DMS153 treated with DMSO at 0.1 percent for 48 hours (cell line): ENCODE data around the gene ZNF324.
"Not testable (repeated sequence)": the region's sequence is repeated elsewhere in the genome, so short reads cannot be mapped to it uniquely, and the experiment has no call there.

Source experiments
- DNase-seq: peaks from one replicate; lab custom pipeline; 2025; ENCODE audit not compliant: unreplicated experiment; lab: John Stamatoyannopoulos, UW

The ZNF324 gene

DNA sequence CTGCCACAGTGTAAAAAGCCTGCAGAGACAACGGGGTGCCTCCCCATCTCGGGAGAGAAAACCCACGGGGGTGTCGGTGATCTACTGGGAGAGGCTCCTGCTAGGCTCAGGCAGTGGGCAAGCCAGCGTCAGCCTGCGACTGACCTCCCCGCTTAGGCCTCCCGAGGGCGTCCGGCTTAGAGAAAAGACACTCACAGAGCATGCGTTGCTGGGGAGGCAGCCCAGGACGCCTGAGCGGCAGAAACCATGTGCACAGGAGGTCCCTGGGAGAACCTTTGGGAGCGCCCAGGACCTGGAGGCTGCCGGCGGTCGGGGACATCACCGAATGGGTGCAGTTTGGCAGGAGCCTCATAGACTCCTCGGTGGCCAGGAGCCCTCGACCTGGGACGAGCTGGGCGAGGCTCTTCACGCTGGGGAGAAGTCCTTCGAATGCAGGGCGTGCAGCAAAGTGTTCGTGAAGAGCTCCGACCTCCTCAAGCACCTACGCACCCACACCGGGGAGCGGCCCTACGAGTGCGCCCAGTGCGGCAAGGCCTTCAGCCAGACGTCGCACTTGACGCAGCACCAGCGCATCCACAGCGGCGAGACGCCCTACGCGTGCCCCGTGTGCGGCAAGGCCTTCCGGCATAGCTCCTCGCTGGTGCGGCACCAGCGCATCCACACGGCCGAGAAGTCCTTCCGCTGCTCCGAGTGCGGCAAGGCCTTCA is 4.1 kb downstream of the ZNF324 start:
- not testable (repeated sequence) for DNase-seq

DNA sequence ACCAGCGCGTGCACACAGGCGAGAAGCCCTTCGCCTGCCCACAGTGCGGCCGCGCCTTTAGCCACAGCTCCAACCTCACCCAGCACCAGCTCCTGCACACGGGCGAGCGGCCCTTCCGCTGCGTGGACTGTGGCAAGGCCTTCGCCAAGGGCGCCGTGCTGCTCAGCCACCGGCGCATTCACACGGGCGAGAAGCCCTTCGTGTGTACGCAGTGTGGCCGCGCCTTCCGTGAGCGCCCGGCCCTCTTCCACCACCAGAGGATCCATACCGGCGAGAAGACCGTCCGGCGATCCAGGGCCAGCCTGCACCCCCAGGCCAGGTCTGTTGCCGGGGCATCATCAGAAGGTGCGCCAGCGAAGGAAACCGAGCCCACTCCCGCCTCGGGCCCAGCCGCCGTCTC is 4.9 kb downstream of the ZNF324 start:
- no peak for DNase-seq

DNA sequence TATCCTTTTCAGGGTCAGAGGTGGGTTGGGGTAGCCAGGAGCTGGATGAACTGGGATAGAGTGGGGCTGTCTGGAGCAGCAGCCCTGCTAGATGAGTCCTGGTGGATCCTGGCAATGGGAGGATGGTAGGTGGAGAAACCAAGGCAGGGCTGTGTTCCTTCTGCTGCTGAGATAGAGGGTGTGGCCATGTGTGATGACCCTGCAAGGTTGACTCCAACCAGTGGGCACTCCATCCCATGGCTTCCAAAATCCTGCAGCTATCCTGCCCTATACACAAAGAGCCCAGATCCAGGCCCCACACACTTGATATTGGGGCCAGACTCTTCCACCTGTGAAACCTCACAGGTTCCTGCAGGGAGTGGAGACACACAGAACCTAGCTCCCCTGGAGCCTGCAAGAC is 6.9 kb downstream of the ZNF324 start:
- no peak for DNase-seq

DNA sequence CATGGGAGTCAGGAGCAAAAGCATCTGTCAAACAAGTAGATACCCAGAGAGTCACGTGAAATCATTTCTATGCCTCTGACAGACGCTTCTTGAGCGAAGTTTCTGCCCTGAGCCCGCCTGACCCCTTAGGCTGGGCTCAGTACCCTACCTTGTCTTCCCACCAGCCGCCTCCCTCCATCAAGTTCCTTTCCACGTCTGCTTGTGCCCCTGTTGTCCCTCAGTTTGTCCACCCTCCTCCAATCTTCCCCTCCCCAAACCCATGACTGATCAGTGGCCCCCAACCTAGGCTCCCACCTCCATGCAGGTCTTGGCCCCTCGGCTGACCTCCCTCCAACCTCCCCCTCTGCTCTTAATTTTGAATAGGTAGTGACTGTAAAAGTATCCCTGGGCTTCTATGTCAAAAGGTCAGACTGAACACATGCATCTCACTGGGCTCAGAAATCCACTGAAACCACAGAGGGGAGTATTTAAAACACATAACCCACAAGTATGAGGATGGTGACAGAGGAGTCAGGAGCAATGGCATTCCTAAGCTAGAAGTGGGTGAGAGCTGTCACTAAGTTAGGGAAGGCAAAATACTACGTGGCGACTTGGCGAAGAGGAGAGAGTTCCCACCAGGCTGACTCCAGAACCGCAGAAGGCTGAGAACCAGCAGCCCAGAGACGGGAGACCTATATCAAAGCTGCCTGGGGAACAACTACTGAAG is 7.6 kb downstream of the ZNF324 start:
- no peak for DNase-seq

DNA sequence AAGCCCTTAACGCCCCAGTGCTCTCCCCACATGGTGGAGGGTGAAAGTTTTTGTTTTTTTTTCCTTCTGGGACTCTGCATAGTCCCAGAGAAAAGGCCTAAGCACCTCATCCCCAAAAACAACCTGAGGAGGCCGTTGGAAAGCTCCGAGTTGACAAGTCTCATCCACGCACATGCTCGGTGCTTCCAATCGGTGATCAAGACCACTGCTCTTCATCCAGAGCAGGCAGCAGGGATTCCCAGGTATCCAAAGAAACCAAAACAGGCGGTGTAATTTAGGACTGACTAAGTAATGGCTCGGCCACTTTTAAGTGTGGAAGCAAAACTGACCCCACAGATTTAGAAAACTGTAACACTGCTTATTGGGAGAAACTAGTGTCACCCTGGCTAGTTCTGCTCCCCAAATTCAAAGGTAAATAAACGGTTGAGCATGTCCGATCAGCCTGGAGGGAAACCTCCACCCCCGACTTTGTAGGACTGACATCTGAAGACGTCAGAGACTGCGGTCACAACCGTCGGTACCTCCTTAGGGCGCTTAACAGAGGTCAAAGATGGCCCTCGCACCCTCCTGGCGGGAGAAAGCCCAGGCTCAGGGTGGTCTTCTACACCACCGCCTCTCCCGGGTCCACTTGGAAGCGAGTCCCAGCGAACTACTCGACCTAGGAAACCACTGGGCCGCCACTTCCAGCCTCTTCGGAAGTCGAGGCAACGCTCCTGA is 8.3 kb downstream of the ZNF324 start:
- DNase-seq, result no peak

DNA sequence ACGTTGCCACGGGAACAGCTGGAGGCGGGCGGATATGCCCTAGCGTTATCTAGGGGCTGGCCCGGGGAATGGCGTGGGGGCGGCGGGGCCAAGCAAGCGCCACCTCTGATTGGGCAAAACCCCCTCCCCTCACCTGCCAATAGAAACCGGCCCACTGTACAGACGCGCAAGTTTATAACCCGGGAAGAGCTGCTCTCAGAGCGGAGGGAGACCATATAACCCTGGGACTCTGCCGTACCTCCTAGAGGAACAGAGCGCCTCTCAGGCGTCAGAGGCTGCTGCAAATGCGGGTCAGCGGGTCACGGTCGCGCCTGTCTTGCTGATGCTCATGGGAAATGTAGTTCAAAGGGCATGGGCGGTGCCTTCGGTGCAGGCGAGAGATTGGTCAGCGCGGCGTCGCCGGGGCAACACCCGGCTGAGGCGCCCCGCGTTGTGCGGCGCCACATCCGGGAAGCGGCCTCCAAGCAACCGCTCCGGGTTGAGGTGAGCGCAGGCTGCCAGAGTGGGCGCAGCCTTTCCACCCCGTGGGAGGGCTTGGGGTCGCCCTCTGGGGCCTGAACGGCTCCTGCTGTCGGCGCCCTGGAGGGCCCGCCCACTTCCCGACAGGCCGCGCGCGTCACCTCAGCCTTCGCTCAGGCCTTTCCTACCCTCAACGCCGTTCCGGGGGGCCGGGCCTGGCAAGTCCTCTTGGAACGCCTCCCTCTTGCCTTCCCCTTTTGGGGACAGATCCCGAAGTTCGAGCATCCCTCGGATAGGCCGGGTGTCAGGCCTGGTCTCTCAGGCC is 9.0 kb downstream of the ZNF324 start, which contains the start of gene ZNF446:
TSS of gene ZNF446 (plus strand) at position 639 of the 784 bp plus-strand sequence. CDS start 867 bp downstream, outside the sequence.
- DNase-seq, result peak; percentile 91

DNA sequence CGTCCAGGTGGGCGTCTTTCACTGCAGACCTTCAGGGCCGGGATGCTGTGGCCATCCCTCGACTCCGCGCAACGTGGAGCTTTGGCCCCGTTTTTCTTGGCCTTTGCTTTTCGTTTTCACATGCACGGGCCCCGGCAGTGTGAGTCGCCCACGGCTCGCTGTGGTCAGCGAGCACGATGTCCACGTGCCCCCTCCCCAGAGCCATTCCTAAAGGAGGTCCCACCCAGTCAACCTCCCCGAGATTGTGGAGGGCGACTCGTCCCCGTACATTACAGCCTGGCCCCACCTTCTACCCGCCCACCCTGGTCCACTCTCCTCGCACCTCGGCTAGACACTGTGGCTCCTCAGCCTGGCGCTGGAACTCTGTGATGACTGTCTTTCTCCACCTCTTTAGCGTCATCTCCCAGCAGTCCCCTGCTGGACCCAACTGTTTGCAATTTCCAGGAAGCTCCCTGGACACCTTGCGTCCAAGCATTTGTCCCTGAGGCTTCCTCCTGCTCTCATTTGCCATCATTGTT is 9.7 kb downstream of the ZNF324 start:
- no peak for DNase-seq

DNA sequence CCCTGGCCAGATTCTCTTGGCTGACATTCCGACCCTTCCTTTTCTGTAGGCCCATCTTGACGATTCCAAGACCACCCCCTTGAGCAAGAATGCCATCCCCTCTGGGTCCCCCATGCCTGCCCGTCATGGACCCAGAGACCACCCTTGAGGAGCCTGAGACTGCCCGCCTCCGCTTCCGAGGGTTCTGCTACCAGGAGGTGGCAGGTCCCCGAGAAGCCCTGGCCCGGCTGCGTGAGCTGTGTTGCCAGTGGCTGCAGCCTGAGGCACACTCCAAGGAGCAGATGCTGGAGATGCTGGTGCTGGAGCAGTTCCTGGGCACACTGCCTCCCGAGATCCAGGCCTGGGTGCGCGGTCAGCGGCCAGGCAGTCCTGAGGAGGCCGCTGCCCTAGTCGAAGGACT is 10.2 kb downstream of the ZNF324 start:
- DNase-seq, result no peak

DNA sequence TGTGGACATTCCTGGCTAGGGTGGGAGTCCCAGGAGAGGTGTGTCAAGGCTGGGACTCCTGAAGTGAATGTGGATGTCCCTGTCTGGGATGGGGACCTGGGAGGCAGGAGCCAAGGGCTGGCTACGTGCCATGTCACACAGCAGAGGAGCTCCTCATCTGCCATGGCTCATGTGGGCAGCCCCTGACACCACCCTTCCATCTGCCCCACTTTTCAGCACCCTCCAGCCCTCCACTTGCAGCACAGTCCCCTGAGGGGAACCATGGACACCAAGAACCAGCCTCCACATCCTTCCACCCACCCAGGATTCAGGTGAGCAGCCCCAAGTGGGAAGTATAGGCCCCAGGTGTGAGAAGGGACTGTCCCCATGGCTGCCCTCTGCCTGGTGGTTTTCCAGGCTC is 11.0 kb downstream of the ZNF324 start:
- no peak for DNase-seq

DNA sequence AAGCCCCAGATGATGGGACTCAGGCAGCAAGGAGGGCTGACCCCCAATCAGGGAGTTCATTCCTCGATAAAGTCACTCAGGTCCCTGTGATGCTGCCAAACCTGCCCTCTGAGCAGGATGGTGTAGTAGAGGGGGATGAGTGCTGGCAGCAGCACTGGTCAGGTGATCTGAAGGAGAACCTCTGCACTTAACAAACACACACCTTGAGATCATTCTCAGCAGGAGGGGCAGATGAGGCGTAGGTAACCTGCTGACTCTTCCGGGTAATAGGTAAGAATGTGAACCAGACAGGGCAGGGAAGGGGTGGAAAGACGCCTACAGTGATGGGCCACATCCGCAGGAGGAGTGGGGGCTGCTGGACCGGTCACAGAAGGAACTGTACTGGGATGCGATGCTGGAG is 12.4 kb downstream of the ZNF324 start:
- no peak for DNase-seq

DNA sequence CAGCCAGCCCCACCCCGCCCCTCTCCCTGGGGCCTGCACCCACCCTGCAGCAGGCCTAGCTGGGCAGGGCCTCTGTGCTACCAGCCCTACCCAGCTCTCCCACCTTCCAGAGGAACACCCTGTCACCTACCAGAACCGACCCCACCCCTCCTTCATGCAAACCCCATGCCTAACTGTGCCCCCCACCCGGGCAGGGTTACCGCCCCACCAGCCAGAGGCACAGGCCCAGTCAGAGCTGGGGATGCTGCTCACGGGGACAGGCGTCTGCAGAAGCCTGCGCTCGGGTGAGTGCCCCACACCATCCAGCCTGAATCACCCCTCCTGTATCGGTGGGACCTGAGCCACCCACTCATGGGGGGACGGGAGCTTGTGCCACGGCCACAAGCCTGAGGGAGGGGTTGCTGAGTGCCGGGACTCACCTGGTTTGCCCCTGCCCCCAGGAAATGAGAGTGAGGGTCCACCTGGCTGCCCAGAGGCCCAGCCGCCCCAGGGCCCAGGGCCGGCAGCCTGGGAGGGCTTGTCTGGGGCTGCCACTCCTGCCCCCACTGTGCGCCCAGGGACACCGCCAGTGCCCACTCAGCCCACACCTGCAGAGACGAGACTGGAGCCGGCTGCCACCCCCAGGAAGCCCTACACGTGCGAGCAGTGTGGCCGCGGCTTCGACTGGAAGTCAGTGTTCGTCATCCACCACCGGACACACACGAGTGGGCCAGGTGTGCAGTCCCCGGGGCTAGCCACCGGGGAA is 13.0 kb downstream of the ZNF324 start:
- DNase-seq, result no peak

DNA sequence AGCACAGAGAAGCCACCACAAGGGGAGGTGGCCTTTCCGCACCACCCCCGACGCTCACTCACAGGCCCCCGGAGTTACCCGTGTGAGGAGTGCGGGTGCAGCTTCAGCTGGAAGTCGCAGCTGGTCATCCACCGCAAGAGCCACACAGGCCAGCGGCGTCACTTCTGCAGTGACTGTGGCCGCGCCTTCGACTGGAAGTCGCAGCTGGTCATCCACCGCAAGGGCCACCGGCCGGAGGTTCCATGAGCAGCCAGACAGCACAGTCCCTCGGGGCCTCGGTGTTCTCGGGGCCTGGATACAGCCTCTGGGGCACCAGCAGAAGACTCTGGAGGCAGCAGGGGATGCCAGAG is 13.6 kb downstream of the ZNF324 start:
- DNase-seq, result no peak

DNA sequence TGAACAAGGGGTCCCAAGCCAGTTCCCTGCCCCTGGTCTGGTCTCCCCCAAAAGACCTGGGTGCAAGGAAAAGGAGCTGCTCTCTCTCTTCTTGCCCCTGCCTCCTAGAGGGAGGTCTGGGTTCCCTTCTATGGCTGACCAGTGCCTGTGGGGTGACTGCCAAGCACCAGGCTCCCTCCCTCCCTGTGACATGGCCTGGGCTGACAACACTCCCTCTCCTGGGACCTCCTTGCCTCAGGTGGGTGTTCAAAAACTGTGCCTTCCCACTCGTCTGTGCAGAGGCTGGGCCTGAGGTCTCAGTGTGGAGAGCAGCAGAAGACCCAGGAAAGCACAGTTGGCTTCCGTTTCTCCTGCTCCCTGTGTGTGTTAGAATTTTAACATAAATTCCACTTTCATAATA is 14.0 kb downstream of the ZNF324 start:
- DNase-seq, result no peak

DNA sequence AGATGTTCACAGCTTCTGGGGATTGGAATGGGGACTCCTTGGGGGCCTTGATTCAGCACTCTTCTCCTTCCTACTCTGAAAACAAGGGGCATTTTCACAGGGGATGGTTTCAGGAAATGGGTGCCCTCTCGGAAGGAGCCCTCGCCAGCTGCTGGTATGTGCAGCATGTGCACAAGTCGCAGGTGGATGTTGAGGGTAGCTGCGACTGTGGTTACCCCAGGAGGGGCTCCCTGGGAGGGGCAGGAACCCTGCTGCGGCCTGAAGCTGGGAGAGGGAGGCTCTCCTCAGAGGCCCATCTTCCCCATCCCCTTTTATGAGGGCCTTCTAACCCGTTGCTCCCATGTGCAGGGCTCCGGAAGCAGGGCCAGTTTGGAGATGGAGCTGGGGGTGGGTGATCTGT is 15.5 kb downstream of the ZNF324 start:
- no peak for DNase-seq

DNA sequence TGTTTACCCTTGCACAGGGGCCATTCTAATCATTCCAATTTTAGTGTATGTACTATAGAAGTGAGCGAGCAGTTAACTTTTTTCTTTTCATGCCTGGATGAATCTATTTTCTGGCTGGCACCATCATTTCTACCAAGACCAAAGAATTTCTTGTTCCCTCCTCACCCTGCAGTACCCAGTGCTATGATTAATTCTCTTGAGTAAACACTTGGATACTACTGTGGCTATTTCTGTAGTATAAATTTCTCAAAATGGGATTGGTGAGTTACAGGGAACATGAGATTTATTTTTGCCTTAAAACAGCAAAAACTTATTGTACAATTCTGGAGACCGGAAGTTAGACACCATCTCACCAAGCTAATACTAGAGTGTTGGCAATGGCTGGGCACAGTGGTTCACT is 16.9 kb downstream of the ZNF324 start:
- DNase-seq, result no peak

DNA sequence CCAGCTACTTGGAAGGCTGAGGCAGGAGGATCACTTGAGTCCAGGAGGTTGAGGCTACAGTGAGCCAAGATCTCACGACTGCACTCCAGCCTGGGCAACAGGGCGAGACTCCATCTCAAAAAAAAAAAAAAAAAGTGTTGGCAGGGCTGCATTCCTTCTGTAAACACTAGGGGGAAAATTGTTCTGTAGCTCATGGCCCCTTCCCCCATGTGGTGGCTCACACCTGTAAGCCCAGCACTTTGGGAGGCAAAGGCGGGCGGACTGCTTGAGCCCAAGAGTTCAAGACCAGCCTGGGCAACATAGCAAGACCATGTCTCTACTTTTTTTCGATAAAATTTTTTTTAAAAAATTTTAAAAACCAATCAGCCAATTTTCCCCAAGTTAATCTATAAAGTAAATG is 17.5 kb downstream of the ZNF324 start:
- not testable (repeated sequence) for DNase-seq

DNA sequence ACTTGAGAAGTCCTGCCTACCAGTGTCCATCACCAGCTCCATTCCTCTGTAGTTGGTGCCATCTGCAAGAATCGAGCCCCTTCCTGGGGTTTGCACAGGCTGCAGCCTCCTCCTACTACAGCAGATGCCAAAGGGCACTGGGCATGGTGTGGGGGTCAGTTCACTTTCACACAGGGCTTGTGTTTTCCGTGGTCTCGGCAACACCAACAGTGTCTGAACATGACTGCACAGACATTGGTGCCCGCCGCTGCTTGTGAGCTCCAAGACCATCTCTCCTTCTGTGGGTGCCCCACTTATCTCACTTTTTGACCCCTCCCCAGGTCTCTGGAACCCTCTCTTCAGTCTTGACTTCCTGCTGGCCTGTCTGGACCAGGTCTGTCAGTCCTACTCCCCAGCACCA is 24.5 kb downstream of the ZNF324 start:
- DNase-seq, result no peak

DNA sequence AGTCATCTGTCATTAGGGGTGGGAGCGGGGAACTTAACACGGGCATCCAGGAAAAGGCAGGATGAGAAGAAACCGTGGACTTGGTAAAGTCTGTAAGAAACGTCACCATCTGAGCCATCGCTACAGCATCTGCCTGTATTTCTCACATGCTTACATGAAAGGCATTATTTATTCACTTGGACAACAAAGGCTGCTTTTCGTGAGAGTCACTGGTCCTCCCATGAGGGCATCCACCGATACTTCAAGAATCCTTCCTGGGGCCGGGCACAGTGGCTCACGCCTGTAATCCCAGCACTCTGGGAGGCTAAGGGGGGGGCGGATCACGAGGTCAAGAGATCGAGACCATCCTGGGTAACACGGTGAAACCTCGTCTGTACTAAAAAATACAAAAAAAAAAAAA is 25.4 kb downstream of the ZNF324 start:
- DNase-seq, result no peak

DNA sequence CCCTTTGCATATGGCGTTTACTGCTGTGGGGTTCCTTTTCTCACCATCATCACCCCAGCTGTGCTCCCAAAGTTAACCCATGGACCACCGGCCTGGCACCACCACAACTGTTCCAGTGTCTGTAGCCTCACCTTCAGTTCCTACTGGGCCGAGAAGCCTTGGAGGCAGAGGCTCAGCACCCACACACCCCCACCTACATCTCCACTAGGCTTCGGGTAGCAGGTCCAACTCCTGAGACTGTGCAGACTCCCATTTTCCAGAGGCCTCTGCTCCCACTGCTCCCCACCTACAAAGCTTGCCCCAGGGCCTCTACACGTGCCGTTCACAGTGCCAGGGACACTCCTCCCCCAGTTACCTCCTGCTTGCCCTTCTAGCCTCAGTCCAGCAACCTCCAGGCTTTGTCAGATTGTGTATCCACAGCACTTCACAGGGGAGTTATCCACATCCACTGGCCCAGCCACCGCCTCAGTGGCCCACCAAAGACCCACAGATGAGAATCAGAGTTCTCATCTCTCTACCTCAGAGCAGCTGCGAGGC is 30.8 kb downstream of the ZNF324 start:
- DNase-seq, result no peak

DNA sequence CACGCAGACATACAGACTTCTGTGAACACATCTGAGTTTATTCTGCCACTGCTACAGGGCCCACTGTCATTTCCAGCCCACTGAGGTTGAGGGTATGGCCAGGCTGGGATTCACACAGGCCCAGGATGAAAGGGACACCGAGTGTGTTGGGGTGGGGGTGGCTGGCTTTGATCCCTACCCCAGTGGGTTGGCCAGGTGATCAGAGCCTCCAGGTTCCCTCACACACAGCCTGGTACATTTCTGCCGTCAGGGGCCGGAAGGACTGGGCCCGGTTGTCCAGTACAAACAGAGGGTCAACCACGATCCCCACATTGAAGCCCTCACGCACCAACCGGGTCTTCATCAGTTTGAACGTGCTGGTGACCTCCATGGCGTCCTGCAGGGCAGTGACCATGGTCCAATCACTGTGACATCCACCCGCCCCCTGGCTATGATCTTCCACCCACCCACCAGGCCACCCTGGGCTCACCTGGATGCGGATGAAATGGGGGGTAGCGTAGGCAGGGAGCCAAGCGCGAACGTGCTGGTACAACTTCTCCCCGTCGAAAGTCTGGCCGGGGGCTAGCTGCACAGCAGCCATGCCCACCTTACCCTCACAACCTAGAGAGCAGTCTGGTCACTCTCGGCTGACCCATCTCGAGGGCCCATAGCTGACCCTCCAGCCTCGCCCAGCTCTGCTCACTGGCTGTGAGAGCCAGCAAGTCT is 31.6 kb downstream of the ZNF324 start:
- DNase-seq, result no peak
